ENCODE measurements around the gene EXO5. TPM values are rescaled to one million over a fixed set of nuclear protein-coding genes. Genes with fewer than 3 reads are reported as not detected.
A peak's percentile ranks its signal among the peaks of the same experiment; 100 is the strongest.

EXO5 gene
- total and polyA plus RNA-seq, 2 of the 13 experiments (the other 11 are each of a cell fraction or from before 2014, with no cell fraction given) = 9.9 to 20.5 TPM

- TF ChIP-seq ZNF609 (CRISPR knock-in tag; IDR thresholded peaks at IDR 0.05; ENCODE audit: borderline replicate concordance) (no peak), BORCS8-MEF2B (CRISPR knock-in tag; IDR thresholded peaks at IDR 0.05) (peak; percentile 74; the same call in 1 of the 2 replicates), BCL6 (CRISPR knock-in tag; IDR thresholded peaks at IDR 0.05) (peak; percentile 17; the same call in 1 of the 2 replicates), NPAS2 (CRISPR knock-in tag; IDR thresholded peaks at IDR 0.05; ENCODE audit: borderline replicate concordance) (no peak), ZNF274 (CRISPR knock-in tag; IDR thresholded peaks at IDR 0.05) (peak; percentile 73; the same call in 1 of the 2 replicates), GTF2F1 (IDR thresholded peaks at IDR 0.05; ENCODE audit: low read length) (no peak), HCFC1 (IDR thresholded peaks at IDR 0.05; ENCODE audit: low read depth, low read length) (peak; percentile 86), ZNF337 (CRISPR knock-in tag; IDR thresholded peaks at IDR 0.05; ENCODE audit: borderline replicate concordance, low read depth) (no peak), HES4 (CRISPR knock-in tag; IDR thresholded peaks at IDR 0.05; ENCODE audit: borderline replicate concordance) (peak; percentile 54; the same call in 1 of the 2 replicates), POGZ (CRISPR knock-in tag; IDR thresholded peaks at IDR 0.05) (no peak)
- TF ChIP-seq, protein P1, sequence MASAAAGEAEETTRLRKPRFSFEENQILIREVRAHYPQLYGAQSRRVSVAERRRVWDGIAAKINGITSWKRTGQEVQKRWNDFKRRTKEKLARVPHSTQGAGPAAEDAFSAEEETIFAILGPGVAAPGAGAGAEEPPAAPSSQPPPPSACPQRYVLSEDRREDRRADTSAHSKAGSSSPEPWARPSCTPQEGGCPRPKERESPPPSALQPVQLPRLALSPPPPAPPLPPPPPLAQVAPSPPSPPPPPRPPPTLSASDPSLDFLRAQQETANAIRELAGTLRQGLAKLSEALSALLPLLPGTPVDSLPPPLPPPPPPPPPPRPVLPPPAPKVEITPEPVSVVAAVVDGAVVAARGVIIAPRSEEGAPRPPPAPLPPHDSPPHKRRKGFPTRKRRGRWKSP (CRISPR knock-in tag; IDR thresholded peaks at IDR 0.05) = peak; percentile 85
- TF ChIP-seq, protein P2, sequence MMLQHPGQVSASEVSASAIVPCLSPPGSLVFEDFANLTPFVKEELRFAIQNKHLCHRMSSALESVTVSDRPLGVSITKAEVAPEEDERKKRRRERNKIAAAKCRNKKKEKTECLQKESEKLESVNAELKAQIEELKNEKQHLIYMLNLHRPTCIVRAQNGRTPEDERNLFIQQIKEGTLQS (CRISPR knock-in tag; IDR thresholded peaks at IDR 0.05) = no peak
- TF ChIP-seq, protein P3, sequence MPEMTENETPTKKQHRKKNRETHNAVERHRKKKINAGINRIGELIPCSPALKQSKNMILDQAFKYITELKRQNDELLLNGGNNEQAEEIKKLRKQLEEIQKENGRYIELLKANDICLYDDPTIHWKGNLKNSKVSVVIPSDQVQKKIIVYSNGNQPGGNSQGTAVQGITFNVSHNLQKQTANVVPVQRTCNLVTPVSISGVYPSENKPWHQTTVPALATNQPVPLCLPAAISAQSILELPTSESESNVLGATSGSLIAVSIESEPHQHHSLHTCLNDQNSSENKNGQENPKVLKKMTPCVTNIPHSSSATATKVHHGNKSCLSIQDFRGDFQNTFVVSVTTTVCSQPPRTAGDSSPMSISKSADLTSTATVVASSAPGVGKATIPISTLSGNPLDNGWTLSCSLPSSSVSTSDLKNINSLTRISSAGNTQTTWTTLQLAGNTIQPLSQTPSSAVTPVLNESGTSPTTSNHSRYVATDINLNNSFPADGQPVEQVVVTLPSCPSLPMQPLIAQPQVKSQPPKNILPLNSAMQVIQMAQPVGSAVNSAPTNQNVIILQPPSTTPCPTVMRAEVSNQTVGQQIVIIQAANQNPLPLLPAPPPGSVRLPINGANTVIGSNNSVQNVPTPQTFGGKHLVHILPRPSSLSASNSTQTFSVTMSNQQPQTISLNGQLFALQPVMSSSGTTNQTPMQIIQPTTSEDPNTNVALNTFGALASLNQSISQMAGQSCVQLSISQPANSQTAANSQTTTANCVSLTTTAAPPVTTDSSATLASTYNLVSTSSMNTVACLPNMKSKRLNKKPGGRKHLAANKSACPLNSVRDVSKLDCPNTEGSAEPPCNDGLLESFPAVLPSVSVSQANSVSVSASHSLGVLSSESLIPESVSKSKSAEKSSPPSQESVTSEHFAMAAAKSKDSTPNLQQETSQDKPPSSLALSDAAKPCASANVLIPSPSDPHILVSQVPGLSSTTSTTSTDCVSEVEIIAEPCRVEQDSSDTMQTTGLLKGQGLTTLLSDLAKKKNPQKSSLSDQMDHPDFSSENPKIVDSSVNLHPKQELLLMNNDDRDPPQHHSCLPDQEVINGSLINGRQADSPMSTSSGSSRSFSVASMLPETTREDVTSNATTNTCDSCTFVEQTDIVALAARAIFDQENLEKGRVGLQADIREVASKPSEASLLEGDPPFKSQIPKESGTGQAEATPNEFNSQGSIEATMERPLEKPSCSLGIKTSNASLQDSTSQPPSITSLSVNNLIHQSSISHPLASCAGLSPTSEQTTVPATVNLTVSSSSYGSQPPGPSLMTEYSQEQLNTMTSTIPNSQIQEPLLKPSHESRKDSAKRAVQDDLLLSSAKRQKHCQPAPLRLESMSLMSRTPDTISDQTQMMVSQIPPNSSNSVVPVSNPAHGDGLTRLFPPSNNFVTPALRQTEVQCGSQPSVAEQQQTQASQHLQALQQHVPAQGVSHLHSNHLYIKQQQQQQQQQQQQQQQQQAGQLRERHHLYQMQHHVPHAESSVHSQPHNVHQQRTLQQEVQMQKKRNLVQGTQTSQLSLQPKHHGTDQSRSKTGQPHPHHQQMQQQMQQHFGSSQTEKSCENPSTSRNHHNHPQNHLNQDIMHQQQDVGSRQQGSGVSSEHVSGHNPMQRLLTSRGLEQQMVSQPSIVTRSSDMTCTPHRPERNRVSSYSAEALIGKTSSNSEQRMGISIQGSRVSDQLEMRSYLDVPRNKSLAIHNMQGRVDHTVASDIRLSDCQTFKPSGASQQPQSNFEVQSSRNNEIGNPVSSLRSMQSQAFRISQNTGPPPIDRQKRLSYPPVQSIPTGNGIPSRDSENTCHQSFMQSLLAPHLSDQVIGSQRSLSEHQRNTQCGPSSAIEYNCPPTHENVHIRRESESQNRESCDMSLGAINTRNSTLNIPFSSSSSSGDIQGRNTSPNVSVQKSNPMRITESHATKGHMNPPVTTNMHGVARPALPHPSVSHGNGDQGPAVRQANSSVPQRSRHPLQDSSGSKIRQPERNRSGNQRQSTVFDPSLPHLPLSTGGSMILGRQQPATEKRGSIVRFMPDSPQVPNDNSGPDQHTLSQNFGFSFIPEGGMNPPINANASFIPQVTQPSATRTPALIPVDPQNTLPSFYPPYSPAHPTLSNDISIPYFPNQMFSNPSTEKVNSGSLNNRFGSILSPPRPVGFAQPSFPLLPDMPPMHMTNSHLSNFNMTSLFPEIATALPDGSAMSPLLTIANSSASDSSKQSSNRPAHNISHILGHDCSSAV (CRISPR knock-in tag; IDR thresholded peaks at IDR 0.05; ENCODE audit: borderline replicate concordance) = no peak
These were observed 23.0 kb downstream of the EXO5 start, which contains the start of gene ZNF684 (continued) for GRCh38 chr1:40531381-40532061.
